T-helper 17 cell (primary cell): ENCODE results near the gene CDCA7L. TPM values are rescaled to one million over a fixed set of nuclear protein-coding genes. Genes with fewer than 3 reads are reported as not detected.
A peak's percentile ranks its signal among the peaks of the same experiment; 100 is the strongest.

ENCODE experiments used
- ATAC-seq: fragments of 150-1000 bp; cut with Tn5 transposase; 2 replicates; pipeline ENCODE4 v1.10.0; 2021; ENCODE audit warnings: mild to moderate bottlenecking, moderate library complexity
- DNase-seq, 3 donors: peaks; one replicate each; pipeline versions ENCODE4 v3.0.0 to v3.0.0-alpha.2; 2020 to 2021
- H3K9me3 ChIP-seq: one replicate; pipeline ENCODE4 v1.7.0; 2013; ENCODE audit warnings: low read length, mild to moderate bottlenecking; ENCODE audit not compliant: control insufficient read depth, poor library complexity, severe bottlenecking
- H3K27ac Mint-ChIP-seq: one replicate; pipeline ENCODE4 v1.8.0; 2022; ENCODE audit warnings: mild to moderate bottlenecking, moderate library complexity, mixed read lengths
- H3K27me3 Mint-ChIP-seq: one replicate; pipeline ENCODE4 v1.8.0; 2022; ENCODE audit warnings: mixed read lengths
- H3K36me3 Mint-ChIP-seq: one replicate; pipeline ENCODE4 v1.8.0; 2022; ENCODE audit warnings: low read depth, mixed read lengths
- H3K4me1 Mint-ChIP-seq: one replicate; pipeline ENCODE4 v1.8.0; 2022; ENCODE audit warnings: mild to moderate bottlenecking, mixed read lengths
- H3K4me3 Mint-ChIP-seq: one replicate; pipeline ENCODE4 v1.8.0; 2022; ENCODE audit warnings: mild to moderate bottlenecking, moderate library complexity, mixed read lengths
- total RNA-seq, 4 donors: library from RNA in 2 of 4; stranded (reverse) in 2 of 4; gene quantifications; one replicate each; pipeline ENCODE4 v1.2.3 and lab custom pipeline; 2022 to 2026

CDCA7L gene
- total RNA-seq: 1 to 10 TPM; 5.9 to 6.0 TPM
- total RNA-seq (lab: John Stamatoyannopoulos, UW): 0.60 to 2.3 reads per million in 2 donors

- peak within 1 kb of the TSS; percentile 88 for H3K4me3 Mint-ChIP-seq
- H3K9me3 ChIP-seq: no peaks in the 10 kb centered on the region
- peaks cover 30% of the 10 kb centered on the region for H3K27me3 Mint-ChIP-seq
- no peak within 1 kb of the TSS for H3K27ac Mint-ChIP-seq
- no peaks in the 10 kb centered on the region for H3K36me3 Mint-ChIP-seq
- DNase-seq (peak in 2 of 3 donors; percentile 11 to 13), ATAC-seq (peak; percentile 79)
- peaks cover 17% of the 10 kb centered on the region for H3K4me1 Mint-ChIP-seq
Observed at GRCh38 chr7:21945454-21946221, at the start of gene CDCA7L. Gene CDCA7L (minus strand): TSS chr7:21945899. CDS start chr7:21945804, 95 bp downstream.

- Mint-ChIP-seq H3K4me1 (no peaks in the 10 kb centered on the region), H3K36me3 (peaks cover 3% of the 10 kb centered on the region), H3K4me3 (no peak overlapping the region), H3K27me3 (peaks cover 31% of the 10 kb centered on the region), H3K27ac (no peak overlapping the region)
- DNase-seq: no peak
- H3K9me3 ChIP-seq: no peaks in the 10 kb centered on the region
- ATAC-seq: no peak
Observed at GRCh38 chr7:21986096-21986495, 40.4 kb upstream of the CDCA7L start.

- Mint-ChIP-seq H3K36me3 (peaks cover 3% of the 10 kb centered on the region), H3K27ac (no peak overlapping the region), H3K4me3 (no peak overlapping the region), H3K4me1 (no peaks in the 10 kb centered on the region), H3K27me3 (peaks cover 27% of the 10 kb centered on the region)
- no peak for ATAC-seq
- no peak for DNase-seq
- H3K9me3 ChIP-seq: no peaks in the 10 kb centered on the region
Observed at GRCh38 chr7:21984042-21984441, 38.3 kb upstream of the CDCA7L start.

- Mint-ChIP-seq H3K36me3 (peaks cover 3% of the 10 kb centered on the region), H3K4me1 (no peaks in the 10 kb centered on the region), H3K27ac (no peak overlapping the region), H3K27me3 (peaks cover 21% of the 10 kb centered on the region), H3K4me3 (no peak overlapping the region)
- DNase-seq (no peak), ATAC-seq (no peak)
- H3K9me3 ChIP-seq: no peaks in the 10 kb centered on the region
Observed at GRCh38 chr7:21983056-21983455, 37.4 kb upstream of the CDCA7L start.

- Mint-ChIP-seq H3K36me3 (peaks cover 3% of the 10 kb centered on the region), H3K27ac (no peak overlapping the region), H3K27me3 (peaks cover 18% of the 10 kb centered on the region), H3K4me1 (no peaks in the 10 kb centered on the region), H3K4me3 (no peak overlapping the region)
- ATAC-seq (no peak), DNase-seq (no peak)
- H3K9me3 ChIP-seq: no peaks in the 10 kb centered on the region
Observed at GRCh38 chr7:21981524-21981923, 35.8 kb upstream of the CDCA7L start.

- Mint-ChIP-seq H3K27ac (no peak overlapping the region), H3K27me3 (peaks cover 13% of the 10 kb centered on the region)
- no peak for ATAC-seq
Observed at GRCh38 chr7:21980926-21981500, 35.3 kb upstream of the CDCA7L start.

GRCh38 chr7:21972397-21972784 is 26.7 kb upstream of the CDCA7L start:
- peaks cover 5% of the 10 kb centered on the region for H3K4me1 Mint-ChIP-seq
- DNase-seq (no peak), ATAC-seq (no peak)
- H3K36me3 Mint-ChIP-seq: no peaks in the 10 kb centered on the region
- H3K27me3 Mint-ChIP-seq: peaks cover 10% of the 10 kb centered on the region
- no peak overlapping the region for H3K27ac Mint-ChIP-seq
- no peaks in the 10 kb centered on the region for H3K9me3 ChIP-seq
- no peak overlapping the region for H3K4me3 Mint-ChIP-seq

More at GRCh38 chr7:21980926-21981500, 35.3 kb upstream of the CDCA7L start:
- peaks cover under 1% of the 10 kb centered on the region for H3K36me3 Mint-ChIP-seq
- no peak for DNase-seq
- H3K9me3 ChIP-seq: no peaks in the 10 kb centered on the region
- H3K4me3 Mint-ChIP-seq: no peak overlapping the region
- H3K4me1 Mint-ChIP-seq: no peaks in the 10 kb centered on the region

GRCh38 chr7:21971780-21972396 is 26.2 kb upstream of the CDCA7L start:
- H3K9me3 ChIP-seq: no peaks in the 10 kb centered on the region
- Mint-ChIP-seq H3K4me1 (peaks cover 5% of the 10 kb centered on the region), H3K4me3 (no peak overlapping the region), H3K36me3 (no peaks in the 10 kb centered on the region), H3K27ac (no peak overlapping the region), H3K27me3 (peaks cover 10% of the 10 kb centered on the region)
- no peak for ATAC-seq
- no peak for DNase-seq

- H3K27me3 Mint-ChIP-seq: peaks cover 10% of the 10 kb centered on the region
- ATAC-seq (no peak), DNase-seq (no peak)
- H3K36me3 Mint-ChIP-seq: no peaks in the 10 kb centered on the region
- no peak overlapping the region for H3K4me3 Mint-ChIP-seq
- H3K9me3 ChIP-seq: no peaks in the 10 kb centered on the region
- H3K27ac Mint-ChIP-seq: no peak overlapping the region
- H3K4me1 Mint-ChIP-seq: peaks cover 5% of the 10 kb centered on the region
Observed at GRCh38 chr7:21969822-21970221, 24.1 kb upstream of the CDCA7L start.

- H3K36me3 Mint-ChIP-seq: no peaks in the 10 kb centered on the region
- H3K27me3 Mint-ChIP-seq: peaks cover 16% of the 10 kb centered on the region
- peak overlapping the region; percentile 45 for H3K4me3 Mint-ChIP-seq
- ATAC-seq: peak; percentile 50
- no peak overlapping the region for H3K27ac Mint-ChIP-seq
- no peaks in the 10 kb centered on the region for H3K9me3 ChIP-seq
- peaks cover 5% of the 10 kb centered on the region for H3K4me1 Mint-ChIP-seq
- DNase-seq: peak in 1 of 3 donors; percentile 5
Observed at GRCh38 chr7:21967598-21968003, 21.9 kb upstream of the CDCA7L start.

- peak; percentile 66 for ATAC-seq
- Mint-ChIP-seq H3K36me3 (peaks cover 4% of the 10 kb centered on the region), H3K27me3 (peaks cover 20% of the 10 kb centered on the region), H3K27ac (no peak overlapping the region), H3K4me3 (no peak overlapping the region), H3K4me1 (peaks cover 5% of the 10 kb centered on the region)
- no peaks in the 10 kb centered on the region for H3K9me3 ChIP-seq
- no peak for DNase-seq
Observed at GRCh38 chr7:21966271-21966670, 20.6 kb upstream of the CDCA7L start.

- ATAC-seq: no peak
Observed at GRCh38 chr7:21965291-21965690, 19.6 kb upstream of the CDCA7L start.

GRCh38 chr7:21962677-21963076 is 17.0 kb upstream of the CDCA7L start:
- DNase-seq (no peak), ATAC-seq (no peak)
- H3K9me3 ChIP-seq: no peaks in the 10 kb centered on the region
- Mint-ChIP-seq H3K27ac (no peak overlapping the region), H3K36me3 (peaks cover 4% of the 10 kb centered on the region), H3K27me3 (peaks cover 20% of the 10 kb centered on the region), H3K4me3 (no peak overlapping the region), H3K4me1 (peaks cover 2% of the 10 kb centered on the region)

More at GRCh38 chr7:21965291-21965690, 19.6 kb upstream of the CDCA7L start:
- Mint-ChIP-seq H3K36me3 (peaks cover 4% of the 10 kb centered on the region), H3K27me3 (peaks cover 20% of the 10 kb centered on the region), H3K4me1 (peaks cover 5% of the 10 kb centered on the region), H3K27ac (no peak overlapping the region), H3K4me3 (no peak overlapping the region)
- no peaks in the 10 kb centered on the region for H3K9me3 ChIP-seq
- no peak for DNase-seq
